ENCODE measurements around the gene LYPD6.

LYPD6 gene

DNA sequence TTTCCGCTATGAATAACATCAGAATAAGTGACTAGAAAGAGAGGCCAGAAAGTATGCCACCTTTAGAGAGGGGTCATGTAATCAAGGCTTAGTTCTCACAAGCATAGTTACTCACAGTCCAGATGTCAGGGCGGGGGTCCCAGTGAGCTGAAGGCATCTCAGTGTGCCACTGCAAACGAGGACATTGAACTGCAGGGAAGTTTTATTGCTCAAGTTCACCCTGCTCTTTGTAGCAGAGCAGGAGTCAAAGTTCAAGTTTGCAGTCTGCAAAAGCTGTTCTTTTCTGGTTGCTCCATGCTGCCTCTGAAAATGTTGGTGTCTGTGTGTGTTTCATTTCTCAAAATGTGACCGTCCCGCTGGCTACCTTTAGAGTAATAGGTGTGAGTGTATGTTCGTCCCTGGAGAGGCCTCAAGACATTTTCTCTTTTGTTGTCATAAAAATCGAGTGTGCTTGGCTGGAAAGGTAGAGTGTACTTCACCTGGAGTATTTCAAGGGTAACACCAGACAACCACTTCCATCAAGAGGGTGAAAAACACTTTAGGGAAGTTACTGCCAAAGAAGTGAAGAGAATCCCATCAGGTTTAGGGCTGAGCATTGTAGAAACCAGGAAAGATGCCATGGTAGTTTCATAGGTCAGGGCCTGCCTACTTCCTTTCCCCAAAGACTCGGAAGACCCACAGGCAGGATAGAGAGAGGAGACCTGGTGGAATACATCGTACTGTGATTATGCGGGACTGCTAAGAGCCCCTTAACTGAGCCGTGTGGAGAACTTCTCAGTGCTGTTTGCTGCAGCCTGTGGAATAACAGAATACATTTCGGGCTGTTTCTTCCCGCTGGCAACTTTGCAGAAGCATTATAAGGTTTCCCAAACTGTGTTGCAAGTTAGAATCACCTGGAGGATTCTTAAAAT lies 89.9 kb downstream of the LYPD6 start:
- DNase-seq (ENCODE audit: low read depth): no peak
- TF ChIP-seq, protein P1, sequence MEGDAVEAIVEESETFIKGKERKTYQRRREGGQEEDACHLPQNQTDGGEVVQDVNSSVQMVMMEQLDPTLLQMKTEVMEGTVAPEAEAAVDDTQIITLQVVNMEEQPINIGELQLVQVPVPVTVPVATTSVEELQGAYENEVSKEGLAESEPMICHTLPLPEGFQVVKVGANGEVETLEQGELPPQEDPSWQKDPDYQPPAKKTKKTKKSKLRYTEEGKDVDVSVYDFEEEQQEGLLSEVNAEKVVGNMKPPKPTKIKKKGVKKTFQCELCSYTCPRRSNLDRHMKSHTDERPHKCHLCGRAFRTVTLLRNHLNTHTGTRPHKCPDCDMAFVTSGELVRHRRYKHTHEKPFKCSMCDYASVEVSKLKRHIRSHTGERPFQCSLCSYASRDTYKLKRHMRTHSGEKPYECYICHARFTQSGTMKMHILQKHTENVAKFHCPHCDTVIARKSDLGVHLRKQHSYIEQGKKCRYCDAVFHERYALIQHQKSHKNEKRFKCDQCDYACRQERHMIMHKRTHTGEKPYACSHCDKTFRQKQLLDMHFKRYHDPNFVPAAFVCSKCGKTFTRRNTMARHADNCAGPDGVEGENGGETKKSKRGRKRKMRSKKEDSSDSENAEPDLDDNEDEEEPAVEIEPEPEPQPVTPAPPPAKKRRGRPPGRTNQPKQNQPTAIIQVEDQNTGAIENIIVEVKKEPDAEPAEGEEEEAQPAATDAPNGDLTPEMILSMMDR (IDR thresholded peaks at IDR 0.05; ENCODE audit: low read depth, low read length, missing control alignments): no peak
- no peak overlapping the region for H3K4me3 ChIP-seq (ENCODE audit: low read depth, low read length)

DNA sequence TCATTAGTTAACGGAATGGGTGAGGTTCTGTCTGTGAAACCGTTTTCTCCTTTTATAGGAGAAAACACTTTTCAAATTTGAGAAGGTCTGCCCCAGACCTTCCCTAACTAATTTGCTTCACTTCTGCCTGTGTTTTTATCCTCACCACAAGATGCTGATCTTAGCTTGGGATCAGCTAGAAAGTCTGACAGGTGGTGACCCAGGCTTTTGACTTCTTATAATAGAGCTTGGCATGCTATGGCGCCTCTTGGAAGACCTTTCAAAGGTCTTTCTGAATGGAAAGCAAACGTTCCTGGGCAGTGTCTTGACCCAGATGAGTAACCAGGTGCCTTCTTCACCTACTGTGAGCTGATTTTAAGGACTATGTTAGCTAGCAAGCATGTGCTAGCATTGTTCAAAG lies 91.4 kb downstream of the LYPD6 start:
- in situ Hi-C loops (cut with HindIII; ENCODE audit: low sequenced_read_pairs): no loop called here
- DNase-seq (ENCODE audit: low read depth): no peak
- no peak overlapping the region for H3K4me3 ChIP-seq (ENCODE audit: low read depth, low read length)
- TF ChIP-seq, protein P1 (IDR thresholded peaks at IDR 0.05; ENCODE audit: low read depth, low read length, missing control alignments): no peak

More for the DNA sequence above, 89.9 kb downstream of the LYPD6 start:
- in situ Hi-C loops (cut with HindIII; ENCODE audit: low sequenced_read_pairs): no loop called here

DNA sequence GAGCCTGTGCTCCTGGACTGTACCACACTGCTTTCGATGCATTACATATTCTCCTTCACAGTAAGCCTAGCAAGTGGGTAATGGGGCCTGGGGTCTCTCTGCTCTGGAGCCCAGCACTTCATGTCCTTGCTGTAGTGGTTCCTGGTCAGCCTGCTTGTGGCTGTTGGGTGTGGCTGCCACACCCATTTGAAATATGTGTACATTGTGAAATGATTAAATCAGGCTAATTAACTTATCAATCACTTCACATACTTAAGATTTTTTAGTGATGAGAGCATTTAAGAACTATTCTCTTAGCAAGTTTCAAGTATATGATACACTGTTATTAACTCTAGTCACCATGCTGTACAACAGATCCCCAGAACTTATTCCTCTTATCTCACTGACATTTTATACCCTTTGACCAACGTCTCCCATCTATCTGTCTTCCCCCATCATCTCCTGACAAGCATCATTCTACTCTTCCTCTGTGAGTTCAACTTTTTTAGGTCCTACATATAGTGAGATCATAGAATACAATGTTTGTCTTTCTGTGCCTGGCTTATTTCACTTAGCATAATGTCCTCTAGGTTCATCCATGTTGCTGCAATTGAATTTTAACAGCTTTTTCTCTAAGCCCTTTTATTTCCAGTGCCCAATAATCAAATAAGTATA lies 92.1 kb downstream of the LYPD6 start:
- in situ Hi-C loops (cut with HindIII; ENCODE audit: low sequenced_read_pairs): no loop called here
- TF ChIP-seq, protein P1 (IDR thresholded peaks at IDR 0.05; ENCODE audit: low read depth, low read length, missing control alignments): no peak
- H3K4me3 ChIP-seq (ENCODE audit: low read depth, low read length): no peak overlapping the region
- DNase-seq (ENCODE audit: low read depth): no peak

DNA sequence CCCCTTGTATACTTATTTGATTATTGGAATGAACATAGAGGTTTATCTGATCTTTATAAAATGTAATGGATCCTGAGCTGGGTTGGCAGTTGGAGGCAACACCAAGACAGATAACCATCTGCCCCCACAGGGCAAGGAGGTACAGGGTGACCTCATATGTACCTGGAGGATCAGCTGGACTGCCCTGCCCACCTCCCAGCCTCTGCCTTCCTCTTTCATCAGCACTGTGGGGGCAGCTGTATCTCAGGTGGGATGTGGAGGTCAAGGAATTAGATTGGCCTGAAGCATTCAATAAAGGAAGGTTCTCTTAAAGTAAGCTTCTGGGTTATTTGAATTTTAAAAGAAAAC lies 92.6 kb downstream of the LYPD6 start:
- no peak for DNase-seq (ENCODE audit: low read depth)
- TF ChIP-seq, protein P1 (IDR thresholded peaks at IDR 0.05; ENCODE audit: low read depth, low read length, missing control alignments): no peak
- in situ Hi-C loops (cut with HindIII; ENCODE audit: low sequenced_read_pairs): no loop called here
- no peak overlapping the region for H3K4me3 ChIP-seq (ENCODE audit: low read depth, low read length)

- H3K4me3 ChIP-seq (ENCODE audit: low read depth, low read length): no peak overlapping the region
- TF ChIP-seq, protein P1 (IDR thresholded peaks at IDR 0.05; ENCODE audit: low read depth, low read length, missing control alignments): no peak
- no peak for DNase-seq (ENCODE audit: low read depth)
- in situ Hi-C loops (cut with HindIII; ENCODE audit: low sequenced_read_pairs): no loop called here
These were observed 93.2 kb downstream of the LYPD6 start for GRCh38 chr2:149423630-149424029.

DNA sequence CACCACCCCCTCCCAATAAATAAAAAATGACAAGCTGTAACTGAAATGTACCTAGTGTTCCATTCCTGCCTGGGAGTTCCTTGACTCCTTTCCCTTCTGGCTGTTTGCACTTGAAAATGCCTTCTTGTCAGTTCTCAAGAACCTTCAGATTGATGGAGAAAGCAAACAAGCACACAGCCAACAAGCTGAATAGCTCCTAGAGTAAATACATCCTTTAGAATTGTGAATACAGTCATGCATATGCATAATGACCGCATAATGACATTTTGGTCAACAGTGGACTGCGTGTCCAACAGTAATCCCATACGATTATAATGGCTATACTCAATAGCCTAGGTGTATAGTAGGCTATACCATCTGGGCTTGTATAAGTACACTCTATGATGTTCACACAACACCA lies 97.0 kb downstream of the LYPD6 start:
- H3K4me3 ChIP-seq (ENCODE audit: low read depth, low read length): no peak overlapping the region
- DNase-seq (ENCODE audit: low read depth): no peak
- in situ Hi-C loops (cut with HindIII; ENCODE audit: low sequenced_read_pairs): no loop called here
- TF ChIP-seq, protein P1 (IDR thresholded peaks at IDR 0.05; ENCODE audit: low read depth, low read length, missing control alignments): no peak

Data from astrocyte of the cerebellum (primary cell).